ENCODE results near the gene ADGRL1.
"Not testable (repeated sequence)": the region's sequence is repeated elsewhere in the genome, so short reads cannot be mapped to it uniquely, and the experiment has no call there.

The ADGRL1 gene

GRCh38 chr19:14160017-14160703 lies 45.8 kb downstream of the ADGRL1 start:
- DNase-seq: no peak

GRCh38 chr19:14159059-14159458 lies 46.9 kb downstream of the ADGRL1 start:
- DNase-seq: no peak

- DNase-seq: no peak
Observed at GRCh38 chr19:14158276-14159023, 47.5 kb downstream of the ADGRL1 start.

- DNase-seq: no peak
Observed at GRCh38 chr19:14156971-14157717, 48.8 kb downstream of the ADGRL1 start.

GRCh38 chr19:14156122-14156521 lies 49.8 kb downstream of the ADGRL1 start:
- DNase-seq: no peak

- DNase-seq: no peak
Observed at GRCh38 chr19:14155371-14155770, 50.6 kb downstream of the ADGRL1 start.

- no peak for DNase-seq
Observed at GRCh38 chr19:14152713-14153112, 53.3 kb downstream of the ADGRL1 start.

- DNase-seq: no peak
Observed at GRCh38 chr19:14150770-14151661, 55.0 kb downstream of the ADGRL1 start.

GRCh38 chr19:14150041-14150769 lies 55.8 kb downstream of the ADGRL1 start:
- peak in 1 of 6 experiments; percentile 23 for DNase-seq

- DNase-seq: peak; percentile 41 to 80 (median 66)
Observed at GRCh38 chr19:14149509-14149994, 56.4 kb downstream of the ADGRL1 start.

GRCh38 chr19:14148751-14149410 lies 57.1 kb downstream of the ADGRL1 start:
- DNase-seq: no peak

- peak in 5 of 6 experiments; percentile 8 to 30 (median 23) for DNase-seq
Observed at GRCh38 chr19:14147797-14148605, 58.0 kb downstream of the ADGRL1 start.

- DNase-seq: no peak
Observed at GRCh38 chr19:14146789-14147216, 59.2 kb downstream of the ADGRL1 start.

- not testable (repeated sequence) for DNase-seq
Observed at GRCh38 chr19:14146169-14146568, 59.8 kb downstream of the ADGRL1 start.

- no peak for DNase-seq
Observed at GRCh38 chr19:14145381-14145780, 60.6 kb downstream of the ADGRL1 start.

GRCh38 chr19:14142262-14143190 lies 63.4 kb downstream of the ADGRL1 start:
- DNase-seq: no peak

- DNase-seq: no peak
Observed at GRCh38 chr19:14141041-14141440, 64.9 kb downstream of the ADGRL1 start.

- DNase-seq: no peak
Observed at GRCh38 chr19:14139944-14140343, 66.0 kb downstream of the ADGRL1 start.

Measured in stimulated activated naive CD4-positive, alpha-beta T cell (primary cell).